Activated T-helper 17 cell treated with anti-CD3 and anti-CD28 coated beads, Interleukin-2, amount 50 U/mL, for 72 hours (primary cell): ENCODE measurements around the gene NOL4. TPM values are rescaled to one million over a fixed set of nuclear protein-coding genes. Genes with fewer than 3 reads are reported as not detected.
"Not testable (repeated sequence)": the region's sequence is repeated elsewhere in the genome, so short reads cannot be mapped to it uniquely, and the experiment has no call there.

Experiments used
- ATAC-seq: fragments of 150-1000 bp; cut with Tn5 transposase; replicated peaks from 2 replicates; pipeline ENCODE4 v1.10.0; 2021; ENCODE audit warnings: mild to moderate bottlenecking, moderate library complexity
- H3K27ac Mint-ChIP-seq: one replicate; pipeline ENCODE4 v1.8.0; 2022; ENCODE audit warnings: mixed read lengths
- H3K27me3 Mint-ChIP-seq: one replicate; pipeline ENCODE4 v1.8.0; 2022; ENCODE audit warnings: mixed read lengths
- H3K36me3 Mint-ChIP-seq: one replicate; pipeline ENCODE4 v1.8.0; 2022; ENCODE audit warnings: low read depth, mild to moderate bottlenecking, mixed read lengths
- H3K4me1 Mint-ChIP-seq: one replicate; pipeline ENCODE4 v1.8.0; 2022; ENCODE audit warnings: mixed read lengths
- H3K4me3 Mint-ChIP-seq: one replicate; pipeline ENCODE4 v1.8.0; 2022; ENCODE audit warnings: mild to moderate bottlenecking, mixed read lengths
- H3K9me3 Mint-ChIP-seq: one replicate; pipeline ENCODE4 v1.8.0; 2022; ENCODE audit warnings: mixed read lengths
- total RNA-seq, 2 donors: library from RNA; stranded (reverse); gene quantifications; one replicate each; pipeline ENCODE4 v1.2.3, GENCODE V29; 2022

NOL4 gene, protein sequence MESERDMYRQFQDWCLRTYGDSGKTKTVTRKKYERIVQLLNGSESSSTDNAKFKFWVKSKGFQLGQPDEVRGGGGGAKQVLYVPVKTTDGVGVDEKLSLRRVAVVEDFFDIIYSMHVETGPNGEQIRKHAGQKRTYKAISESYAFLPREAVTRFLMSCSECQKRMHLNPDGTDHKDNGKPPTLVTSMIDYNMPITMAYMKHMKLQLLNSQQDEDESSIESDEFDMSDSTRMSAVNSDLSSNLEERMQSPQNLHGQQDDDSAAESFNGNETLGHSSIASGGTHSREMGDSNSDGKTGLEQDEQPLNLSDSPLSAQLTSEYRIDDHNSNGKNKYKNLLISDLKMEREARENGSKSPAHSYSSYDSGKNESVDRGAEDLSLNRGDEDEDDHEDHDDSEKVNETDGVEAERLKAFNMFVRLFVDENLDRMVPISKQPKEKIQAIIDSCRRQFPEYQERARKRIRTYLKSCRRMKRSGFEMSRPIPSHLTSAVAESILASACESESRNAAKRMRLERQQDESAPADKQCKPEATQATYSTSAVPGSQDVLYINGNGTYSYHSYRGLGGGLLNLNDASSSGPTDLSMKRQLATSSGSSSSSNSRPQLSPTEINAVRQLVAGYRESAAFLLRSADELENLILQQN
- total RNA-seq: not detected

- no peaks in the 10 kb centered on the region for H3K4me1 Mint-ChIP-seq
- ATAC-seq: no peak
- H3K36me3 Mint-ChIP-seq: no peaks in the 10 kb centered on the region
- H3K27me3 Mint-ChIP-seq: peaks cover 23% of the 10 kb centered on the region
- H3K9me3 Mint-ChIP-seq: peaks cover 4% of the 10 kb centered on the region
- no peak within 1 kb of the TSS for H3K27ac Mint-ChIP-seq
- no peak within 1 kb of the TSS for H3K4me3 Mint-ChIP-seq
Observed at GRCh38 chr18:34224423-34225217, at the start of gene NOL4. Gene NOL4 (minus strand): TSS chr18:34224913. CDS start chr18:34223253, 1,660 bp downstream.

DNA sequence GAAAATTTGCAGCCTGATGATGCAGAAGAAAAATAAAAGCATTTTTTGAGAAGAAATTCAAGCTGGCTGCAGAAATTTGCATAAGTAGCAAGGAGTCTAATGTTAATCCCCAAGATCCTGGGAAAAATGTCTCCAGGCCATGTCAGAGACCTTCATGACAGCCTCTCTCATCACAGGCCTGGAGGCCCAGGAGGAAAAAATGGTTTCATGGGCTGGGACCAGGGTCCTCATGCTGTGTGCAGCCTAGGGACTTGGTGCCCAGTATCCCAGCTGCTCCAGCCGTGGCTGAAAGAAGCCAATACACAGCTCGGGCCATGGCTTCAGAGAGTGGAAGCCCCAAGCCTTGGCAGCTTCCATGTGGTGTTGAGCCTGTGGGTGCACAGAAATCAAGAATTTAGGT lies 41.3 kb upstream of the NOL4 start:
- ATAC-seq, H3K27me3 Mint-ChIP-seq, H3K27ac Mint-ChIP-seq, H3K4me1 Mint-ChIP-seq, H3K4me3 Mint-ChIP-seq, H3K36me3 Mint-ChIP-seq: not testable (repeated sequence)
- H3K9me3 Mint-ChIP-seq: peaks cover 10% of the 10 kb centered on the region

GRCh38 chr18:34261865-34262780 lies 37.4 kb upstream of the NOL4 start:
- H3K36me3 Mint-ChIP-seq: no peaks in the 10 kb centered on the region
- H3K9me3 Mint-ChIP-seq: peaks cover 9% of the 10 kb centered on the region
- no peak for ATAC-seq

GRCh38 chr18:34258176-34258575 lies 33.5 kb upstream of the NOL4 start:
- Mint-ChIP-seq H3K36me3 (no peaks in the 10 kb centered on the region), H3K27ac (no peak overlapping the region), H3K4me3 (no peak overlapping the region), H3K27me3 (no peaks in the 10 kb centered on the region), H3K4me1 (no peaks in the 10 kb centered on the region), H3K9me3 (peaks cover 6% of the 10 kb centered on the region)
- ATAC-seq: no peak

More at GRCh38 chr18:34261865-34262780, 37.4 kb upstream of the NOL4 start:
- H3K27ac Mint-ChIP-seq: no peak overlapping the region
- H3K27me3 Mint-ChIP-seq: no peaks in the 10 kb centered on the region
- H3K4me1 Mint-ChIP-seq: no peaks in the 10 kb centered on the region
- no peak overlapping the region for H3K4me3 Mint-ChIP-seq

GRCh38 chr18:34251919-34252318 lies 27.2 kb upstream of the NOL4 start:
- H3K4me3 Mint-ChIP-seq: no peak overlapping the region
- no peaks in the 10 kb centered on the region for H3K4me1 Mint-ChIP-seq
- no peaks in the 10 kb centered on the region for H3K27me3 Mint-ChIP-seq
- H3K36me3 Mint-ChIP-seq: no peaks in the 10 kb centered on the region
- H3K9me3 Mint-ChIP-seq: peaks cover 17% of the 10 kb centered on the region
- H3K27ac Mint-ChIP-seq: no peak overlapping the region
- no peak for ATAC-seq

DNA sequence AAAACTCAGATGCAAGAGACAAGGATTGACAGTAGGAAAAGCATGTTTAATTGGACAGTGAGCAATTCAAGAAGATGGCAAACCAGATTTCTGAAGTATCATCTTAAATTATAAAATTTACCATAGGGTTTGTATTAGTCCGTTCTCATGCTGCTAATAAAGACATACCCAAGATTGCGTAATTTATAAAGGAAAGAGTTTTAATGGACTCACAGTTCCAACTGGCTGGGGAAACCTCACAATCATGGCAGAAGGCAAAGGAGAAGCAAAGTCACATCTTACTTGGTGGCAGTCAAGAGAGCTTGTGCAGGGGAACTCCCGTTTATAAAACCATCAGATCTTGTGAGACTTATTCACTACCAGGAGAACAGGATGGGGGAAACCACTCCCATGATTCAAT lies 24.0 kb upstream of the NOL4 start:
- no peak overlapping the region for H3K4me3 Mint-ChIP-seq
- no peaks in the 10 kb centered on the region for H3K36me3 Mint-ChIP-seq
- ATAC-seq: no peak

GRCh38 chr18:34242739-34243138 lies 18.0 kb upstream of the NOL4 start:
- no peak for ATAC-seq
- H3K4me1 Mint-ChIP-seq: no peaks in the 10 kb centered on the region
- no peak overlapping the region for H3K4me3 Mint-ChIP-seq
- no peaks in the 10 kb centered on the region for H3K27me3 Mint-ChIP-seq
- no peaks in the 10 kb centered on the region for H3K36me3 Mint-ChIP-seq
- no peak overlapping the region for H3K27ac Mint-ChIP-seq
- H3K9me3 Mint-ChIP-seq: peaks cover 22% of the 10 kb centered on the region

More for the DNA sequence above, 24.0 kb upstream of the NOL4 start:
- H3K27ac Mint-ChIP-seq: no peak overlapping the region
- H3K4me1 Mint-ChIP-seq: no peaks in the 10 kb centered on the region
- no peaks in the 10 kb centered on the region for H3K27me3 Mint-ChIP-seq
- peaks cover 27% of the 10 kb centered on the region for H3K9me3 Mint-ChIP-seq

DNA sequence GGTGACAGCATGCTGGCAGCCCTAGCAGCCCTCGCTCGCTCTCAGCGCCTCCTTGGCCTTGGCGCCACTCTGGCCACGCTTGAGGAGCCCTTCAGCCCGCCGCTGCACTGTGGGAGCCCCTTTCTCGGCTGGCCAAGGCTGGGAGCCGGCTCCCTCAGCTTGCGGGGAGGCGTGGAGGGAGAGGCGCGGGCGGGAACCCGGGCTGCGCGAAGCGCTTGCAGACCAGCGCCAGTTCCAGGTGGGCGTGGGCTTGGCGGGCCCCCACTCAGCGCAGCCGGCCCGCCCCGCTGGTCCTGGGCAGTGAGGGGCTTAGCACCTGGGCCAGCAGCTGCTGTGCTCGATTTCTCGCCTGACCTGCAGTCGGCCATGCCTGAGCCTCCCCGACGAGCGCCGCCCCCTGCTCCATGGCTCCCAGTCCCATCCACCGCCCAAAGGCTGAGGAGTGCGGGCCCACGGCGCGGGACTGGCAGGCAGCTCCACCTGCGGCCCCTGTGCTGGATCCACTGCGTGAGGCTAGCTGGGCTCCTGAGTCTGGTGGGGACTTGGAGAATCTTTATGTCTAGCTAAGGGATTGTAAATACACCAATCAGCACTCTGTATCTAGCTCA lies 9.2 kb upstream of the NOL4 start:
- not testable (repeated sequence) for H3K4me3 Mint-ChIP-seq, H3K4me1 Mint-ChIP-seq, ATAC-seq, H3K27me3 Mint-ChIP-seq, H3K36me3 Mint-ChIP-seq, H3K27ac Mint-ChIP-seq
- H3K9me3 Mint-ChIP-seq: peaks cover 11% of the 10 kb centered on the region

GRCh38 chr18:34225218-34225553 lies 473 bp upstream of the NOL4 start:
- Mint-ChIP-seq H3K4me3 (no peak overlapping the region), H3K27ac (no peak overlapping the region), H3K9me3 (peaks cover 4% of the 10 kb centered on the region), H3K36me3 (no peaks in the 10 kb centered on the region), H3K4me1 (no peaks in the 10 kb centered on the region), H3K27me3 (peaks cover 23% of the 10 kb centered on the region)
- ATAC-seq: no peak

DNA sequence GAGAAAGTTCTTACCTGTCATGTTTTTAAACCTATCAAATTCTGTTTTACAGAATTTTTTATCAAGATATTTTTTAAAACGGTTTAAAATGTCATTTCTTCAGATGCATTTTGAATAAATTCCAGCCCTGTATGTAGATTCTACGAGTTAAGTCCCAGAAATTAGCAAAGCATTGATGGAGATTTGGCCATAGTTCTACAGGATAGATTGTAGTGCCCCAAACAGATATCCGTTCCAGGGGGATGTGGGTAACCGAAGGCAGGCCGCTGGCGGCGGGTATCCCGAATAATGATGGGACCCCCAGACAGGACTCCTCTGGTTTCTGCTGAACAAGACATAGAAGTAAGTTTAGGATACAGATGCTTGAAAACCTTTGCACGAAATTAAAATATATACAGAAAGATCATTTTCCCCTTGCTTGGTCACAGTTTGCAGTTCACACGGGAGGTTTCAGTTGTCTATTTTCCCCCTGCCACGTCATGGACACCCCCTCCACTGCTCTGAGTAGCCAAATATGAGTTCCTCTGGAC lies 755 bp downstream of the NOL4 start:
- ATAC-seq: no peak
- H3K27me3 Mint-ChIP-seq: peaks cover 23% of the 10 kb centered on the region
- H3K4me3 Mint-ChIP-seq: no peak overlapping the region
- no peak overlapping the region for H3K27ac Mint-ChIP-seq
- H3K9me3 Mint-ChIP-seq: peaks cover 4% of the 10 kb centered on the region
- no peaks in the 10 kb centered on the region for H3K4me1 Mint-ChIP-seq
- no peaks in the 10 kb centered on the region for H3K36me3 Mint-ChIP-seq

DNA sequence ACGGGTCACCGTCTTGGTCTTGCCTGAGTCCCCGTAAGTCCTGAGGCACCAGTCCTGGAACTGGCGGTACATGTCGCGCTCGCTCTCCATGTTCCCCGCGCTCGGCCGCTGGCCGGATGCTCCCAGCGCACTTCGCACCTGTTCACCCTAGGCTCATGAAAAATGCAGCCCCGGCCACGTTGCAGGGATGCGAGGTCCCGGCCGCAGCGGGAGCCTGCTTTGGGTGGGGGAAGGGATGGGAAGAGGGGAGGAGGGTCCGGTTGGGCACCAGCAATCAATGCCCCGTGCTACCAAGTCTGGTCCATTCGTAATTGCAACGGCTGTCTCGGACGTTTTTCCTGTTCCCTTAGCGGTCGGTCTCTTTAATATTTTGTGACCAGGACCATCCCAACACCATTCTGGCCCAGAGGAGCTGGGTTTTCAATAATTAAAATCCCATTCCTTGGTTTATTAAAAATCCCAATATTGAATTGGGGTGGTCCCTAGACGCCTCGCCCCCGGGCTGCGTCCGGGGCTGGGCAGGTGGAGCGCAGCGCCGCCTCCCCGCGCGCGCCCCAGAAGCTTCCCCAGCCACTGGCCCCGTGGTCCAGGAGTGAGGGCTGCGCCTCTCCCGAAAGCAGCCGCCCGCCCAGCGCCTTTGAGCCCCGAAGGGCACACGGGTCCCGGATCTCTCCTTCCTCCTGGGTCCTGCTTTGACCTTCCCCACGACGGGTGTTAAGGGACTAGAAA lies 1.4 kb downstream of the NOL4 start:
- Mint-ChIP-seq H3K9me3 (no peaks in the 10 kb centered on the region), H3K4me3 (no peak overlapping the region), H3K4me1 (no peaks in the 10 kb centered on the region), H3K27me3 (peaks cover 23% of the 10 kb centered on the region), H3K27ac (no peak overlapping the region), H3K36me3 (no peaks in the 10 kb centered on the region)
- no peak for ATAC-seq

DNA sequence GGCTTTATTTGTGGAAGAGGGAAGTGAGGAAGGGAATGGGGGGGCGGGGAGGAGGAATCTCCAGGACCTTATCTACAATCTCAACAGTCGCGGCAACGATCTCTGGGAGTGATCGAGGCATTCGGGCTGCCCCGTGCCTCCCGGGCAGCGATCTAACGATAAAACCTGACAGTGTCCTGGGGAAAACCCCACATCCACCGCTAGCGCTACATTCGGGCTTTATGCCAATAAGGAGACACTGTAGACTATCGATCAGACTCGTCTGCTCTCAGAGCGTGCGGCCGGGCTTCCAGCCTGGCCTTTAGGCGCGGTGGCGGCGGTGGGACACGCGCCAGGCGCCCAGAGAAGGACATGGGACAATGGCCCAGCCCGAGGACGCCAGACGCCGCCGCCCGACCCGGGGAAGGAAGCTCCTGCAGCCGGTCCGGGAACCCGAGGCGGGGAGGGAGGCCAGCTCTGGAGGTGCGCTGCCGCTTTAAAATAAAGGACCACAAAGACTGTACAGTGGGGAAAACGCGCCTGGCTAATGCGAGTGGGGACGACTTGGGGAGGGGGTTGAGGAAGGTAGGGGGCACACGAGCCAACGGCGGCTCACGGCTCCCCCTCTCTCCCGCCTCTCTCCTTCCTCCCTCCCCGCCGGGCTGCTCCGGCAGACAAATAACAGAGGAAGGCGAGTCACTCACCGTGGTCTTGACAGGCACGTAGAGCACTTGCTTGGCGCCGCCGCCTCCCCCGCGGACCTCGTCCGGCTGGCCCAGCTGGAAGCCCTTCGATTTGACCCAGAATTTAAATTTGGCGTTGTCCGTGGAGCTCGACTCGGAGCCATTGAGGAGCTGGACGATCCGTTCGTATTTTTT lies 2.2 kb downstream of the NOL4 start:
- H3K4me3 Mint-ChIP-seq: no peak overlapping the region
- peaks cover 23% of the 10 kb centered on the region for H3K27me3 Mint-ChIP-seq
- H3K36me3 Mint-ChIP-seq: no peaks in the 10 kb centered on the region
- H3K9me3 Mint-ChIP-seq: no peaks in the 10 kb centered on the region
- no peaks in the 10 kb centered on the region for H3K4me1 Mint-ChIP-seq
- ATAC-seq: no peak
- no peak overlapping the region for H3K27ac Mint-ChIP-seq
